MM.1S (cell line): Measurements from ENCODE around the gene JCHAIN.

Source experiments
- CTCF ChIP-seq: fragments of 300-600 bp; sonication (generic); IDR thresholded peaks from 2 replicates; pipeline ENCODE4 v1.5.1; 2016; ENCODE audit warnings: antibody characterized with exemption, low read length, mixed read lengths
- EZH2 ChIP-seq: fragments of 300-600 bp; sonication (generic); optimal IDR thresholded peaks from 2 replicates; pipeline ENCODE3; 2017; ENCODE audit warnings: low read depth, mild to moderate bottlenecking, antibody characterized with exemption, low read length, mixed read lengths
- EZH2phosphoT487 ChIP-seq: fragments of 300-600 bp; sonication (generic); IDR thresholded peaks from 2 replicates; pipeline ENCODE4 v1.6.1; 2018; ENCODE audit warnings: antibody characterized with exemption, low read length

GRCh38 chr4:70678383-70678999 is 12.2 kb upstream of the JCHAIN start:
- TF ChIP-seq CTCF (no peak), EZH2 (no peak), EZH2phosphoT487 (no peak)
